ENCODE measurements around the gene ITSN2.

Gene ITSN2

GRCh38 chr2:24265212-24265611 lies 95.1 kb downstream of the ITSN2 start:
- no peaks in the 10 kb centered on the region for H3K4me1 ChIP-seq (ENCODE audit: control insufficient read depth, insufficient read depth, low read length)
- no peak overlapping the region for H3K27ac ChIP-seq (ENCODE audit: low read depth, low read length)
- H3K27me3 ChIP-seq (ENCODE audit: control insufficient read depth, insufficient read depth, low read length): no peaks in the 10 kb centered on the region
- H3K4me3 ChIP-seq (ENCODE audit: low read depth, low read length): no peak overlapping the region
- H3K36me3 ChIP-seq (ENCODE audit: control insufficient read depth, insufficient read depth, low read length): peaks cover 3% of the 10 kb centered on the region; the same call in 1 of the 2 replicates
- H3K9me3 ChIP-seq (ENCODE audit: control insufficient read depth, insufficient read depth, low read depth, low read length): no peaks in the 10 kb centered on the region
- H3K9ac ChIP-seq (ENCODE audit: low read length): no peak overlapping the region

GRCh38 chr2:24262421-24262970 lies 97.8 kb downstream of the ITSN2 start:
- Histone ChIP-seq H3K4me1 (ENCODE audit: control insufficient read depth, insufficient read depth, low read length) (no peaks in the 10 kb centered on the region), H3K4me3 (ENCODE audit: low read depth, low read length) (no peak overlapping the region), H3K27ac (ENCODE audit: low read depth, low read length) (no peak overlapping the region), H3K27me3 (ENCODE audit: control insufficient read depth, insufficient read depth, low read length) (no peaks in the 10 kb centered on the region), H3K9me3 (ENCODE audit: control insufficient read depth, insufficient read depth, low read depth, low read length) (no peaks in the 10 kb centered on the region), H3K9ac (ENCODE audit: low read length) (no peak overlapping the region), H3K36me3 (ENCODE audit: control insufficient read depth, insufficient read depth, low read length) (peaks cover 9% of the 10 kb centered on the region)

GRCh38 chr2:24261441-24261840 lies 98.9 kb downstream of the ITSN2 start:
- Histone ChIP-seq H3K27me3 (ENCODE audit: control insufficient read depth, insufficient read depth, low read length) (no peaks in the 10 kb centered on the region), H3K27ac (ENCODE audit: low read depth, low read length) (no peak overlapping the region), H3K36me3 (ENCODE audit: control insufficient read depth, insufficient read depth, low read length) (peaks cover 9% of the 10 kb centered on the region), H3K4me1 (ENCODE audit: control insufficient read depth, insufficient read depth, low read length) (no peaks in the 10 kb centered on the region), H3K9me3 (ENCODE audit: control insufficient read depth, insufficient read depth, low read depth, low read length) (no peaks in the 10 kb centered on the region), H3K4me3 (ENCODE audit: low read depth, low read length) (no peak overlapping the region), H3K9ac (ENCODE audit: low read length) (no peak overlapping the region)

- Histone ChIP-seq H3K4me1 (ENCODE audit: control insufficient read depth, insufficient read depth, low read length) (no peaks in the 10 kb centered on the region), H3K36me3 (ENCODE audit: control insufficient read depth, insufficient read depth, low read length) (peaks cover 9% of the 10 kb centered on the region), H3K4me3 (ENCODE audit: low read depth, low read length) (no peak overlapping the region), H3K9ac (ENCODE audit: low read length) (no peak overlapping the region), H3K27me3 (ENCODE audit: control insufficient read depth, insufficient read depth, low read length) (no peaks in the 10 kb centered on the region), H3K9me3 (ENCODE audit: control insufficient read depth, insufficient read depth, low read depth, low read length) (no peaks in the 10 kb centered on the region), H3K27ac (ENCODE audit: low read depth, low read length) (no peak overlapping the region)
Measured at GRCh38 chr2:24259316-24259715, 101.0 kb downstream of the ITSN2 start.

GRCh38 chr2:24258718-24259117 lies 101.6 kb downstream of the ITSN2 start:
- Histone ChIP-seq H3K9ac (ENCODE audit: low read length) (no peak overlapping the region), H3K36me3 (ENCODE audit: control insufficient read depth, insufficient read depth, low read length) (peaks cover 9% of the 10 kb centered on the region), H3K9me3 (ENCODE audit: control insufficient read depth, insufficient read depth, low read depth, low read length) (no peaks in the 10 kb centered on the region), H3K27ac (ENCODE audit: low read depth, low read length) (no peak overlapping the region), H3K4me1 (ENCODE audit: control insufficient read depth, insufficient read depth, low read length) (no peaks in the 10 kb centered on the region), H3K4me3 (ENCODE audit: low read depth, low read length) (no peak overlapping the region), H3K27me3 (ENCODE audit: control insufficient read depth, insufficient read depth, low read length) (no peaks in the 10 kb centered on the region)

- Histone ChIP-seq H3K4me1 (ENCODE audit: control insufficient read depth, insufficient read depth, low read length) (no peaks in the 10 kb centered on the region), H3K4me3 (ENCODE audit: low read depth, low read length) (no peak overlapping the region), H3K9me3 (ENCODE audit: control insufficient read depth, insufficient read depth, low read depth, low read length) (no peaks in the 10 kb centered on the region), H3K36me3 (ENCODE audit: control insufficient read depth, insufficient read depth, low read length) (peaks cover 2% of the 10 kb centered on the region; the same call in 1 of the 2 replicates), H3K27ac (ENCODE audit: low read depth, low read length) (no peak overlapping the region), H3K27me3 (ENCODE audit: control insufficient read depth, insufficient read depth, low read length) (no peaks in the 10 kb centered on the region), H3K9ac (ENCODE audit: low read length) (no peak overlapping the region)
Measured at GRCh38 chr2:24253303-24253919, 106.9 kb downstream of the ITSN2 start.

GRCh38 chr2:24247592-24247991 lies 112.7 kb downstream of the ITSN2 start:
- 0 out of 2 replicates have a peak, but pooled peaks cover 10% of the 10 kb centered on the region for H3K36me3 ChIP-seq (ENCODE audit: control insufficient read depth, insufficient read depth, low read length)
- H3K4me1 ChIP-seq (ENCODE audit: control insufficient read depth, insufficient read depth, low read length): no peaks in the 10 kb centered on the region
- H3K9ac ChIP-seq (ENCODE audit: low read length): no peak overlapping the region

GRCh38 chr2:24247164-24247563 lies 113.2 kb downstream of the ITSN2 start:
- H3K27ac ChIP-seq (ENCODE audit: low read depth, low read length): no peak overlapping the region
- no peaks in the 10 kb centered on the region for H3K9me3 ChIP-seq (ENCODE audit: control insufficient read depth, insufficient read depth, low read depth, low read length)
- no peaks in the 10 kb centered on the region for H3K4me1 ChIP-seq (ENCODE audit: control insufficient read depth, insufficient read depth, low read length)
- no peak overlapping the region for H3K9ac ChIP-seq (ENCODE audit: low read length)
- 0 out of 2 replicates have a peak, but pooled peaks cover 10% of the 10 kb centered on the region for H3K36me3 ChIP-seq (ENCODE audit: control insufficient read depth, insufficient read depth, low read length)
- H3K27me3 ChIP-seq (ENCODE audit: control insufficient read depth, insufficient read depth, low read length): no peaks in the 10 kb centered on the region
- no peak overlapping the region for H3K4me3 ChIP-seq (ENCODE audit: low read depth, low read length)

More at GRCh38 chr2:24247592-24247991, 112.7 kb downstream of the ITSN2 start:
- no peak overlapping the region for H3K4me3 ChIP-seq (ENCODE audit: low read depth, low read length)
- H3K27me3 ChIP-seq (ENCODE audit: control insufficient read depth, insufficient read depth, low read length): no peaks in the 10 kb centered on the region
- no peak overlapping the region for H3K27ac ChIP-seq (ENCODE audit: low read depth, low read length)
- no peaks in the 10 kb centered on the region for H3K9me3 ChIP-seq (ENCODE audit: control insufficient read depth, insufficient read depth, low read depth, low read length)

GRCh38 chr2:24245986-24246776 lies 114.2 kb downstream of the ITSN2 start:
- Histone ChIP-seq H3K27ac (ENCODE audit: low read depth, low read length) (no peak overlapping the region), H3K4me1 (ENCODE audit: control insufficient read depth, insufficient read depth, low read length) (no peaks in the 10 kb centered on the region), H3K36me3 (ENCODE audit: control insufficient read depth, insufficient read depth, low read length) (0 out of 2 replicates have a peak, but pooled peaks cover 10% of the 10 kb centered on the region), H3K9me3 (ENCODE audit: control insufficient read depth, insufficient read depth, low read depth, low read length) (no peaks in the 10 kb centered on the region), H3K27me3 (ENCODE audit: control insufficient read depth, insufficient read depth, low read length) (no peaks in the 10 kb centered on the region), H3K4me3 (ENCODE audit: low read depth, low read length) (no peak overlapping the region), H3K9ac (ENCODE audit: low read length) (no peak overlapping the region)

- H3K4me1 ChIP-seq (ENCODE audit: control insufficient read depth, insufficient read depth, low read length): no peaks in the 10 kb centered on the region
- H3K9ac ChIP-seq (ENCODE audit: low read length): no peak overlapping the region
- no peaks in the 10 kb centered on the region for H3K9me3 ChIP-seq (ENCODE audit: control insufficient read depth, insufficient read depth, low read depth, low read length)
- no peak overlapping the region for H3K4me3 ChIP-seq (ENCODE audit: low read depth, low read length)
- H3K27me3 ChIP-seq (ENCODE audit: control insufficient read depth, insufficient read depth, low read length): no peaks in the 10 kb centered on the region
- H3K36me3 ChIP-seq (ENCODE audit: control insufficient read depth, insufficient read depth, low read length): 0 out of 2 replicates have a peak, but pooled peaks cover 10% of the 10 kb centered on the region
- no peak overlapping the region for H3K27ac ChIP-seq (ENCODE audit: low read depth, low read length)
Measured at GRCh38 chr2:24241528-24241927, 118.8 kb downstream of the ITSN2 start.

- Histone ChIP-seq H3K27me3 (ENCODE audit: control insufficient read depth, insufficient read depth, low read length) (no peaks in the 10 kb centered on the region), H3K36me3 (ENCODE audit: control insufficient read depth, insufficient read depth, low read length) (no peaks in the 10 kb centered on the region), H3K27ac (ENCODE audit: low read depth, low read length) (no peak overlapping the region), H3K9me3 (ENCODE audit: control insufficient read depth, insufficient read depth, low read depth, low read length) (no peaks in the 10 kb centered on the region), H3K4me3 (ENCODE audit: low read depth, low read length) (no peak overlapping the region), H3K4me1 (ENCODE audit: control insufficient read depth, insufficient read depth, low read length) (no peaks in the 10 kb centered on the region), H3K9ac (ENCODE audit: low read length) (no peak overlapping the region)
Measured at GRCh38 chr2:24239553-24239952, 120.8 kb downstream of the ITSN2 start.

Measured in HUES6 (cell line).